ENCODE data around the gene FAM50A. TPM values are rescaled to one million over a fixed set of nuclear protein-coding genes. Genes with fewer than 3 reads are reported as not detected.

FAM50A gene
- total RNA-seq, 1 experiment from 2014 or later: 57.4 TPM

- peaks cover 18% of the 10 kb centered on the region for H3K9me3 ChIP-seq (ENCODE audit: control insufficient read depth, low read depth, low read length)
- Mint-ChIP-seq H3K27ac (no peak overlapping the region), H3K36me3 (ENCODE audit: insufficient read depth in 1 of 3, low read depth in 3 of 3) (peaks cover 25 to 30% (median 26%) of the 10 kb centered on the region in 3 experiments), H3K9me3 (peaks cover 58 to 80% of the 10 kb centered on the region in 2 experiments), H3K4me1 (peaks cover 0 to 7% of the 10 kb centered on the region in 2 experiments; a peak in 1 of 4 replicates), H3K27me3 (ENCODE audit: low read depth) (peaks cover 25% of the 10 kb centered on the region), H3K4me3 (peak overlapping the region; percentile 72 to 83)
- H4K8ac ChIP-seq (replicated peaks; ENCODE audit: insufficient read length, low read depth, low read length): no peak overlapping the region
- peaks cover 8% of the 10 kb centered on the region for H3K23me2 ChIP-seq (ENCODE audit: insufficient read length, low read depth, low read length, poor library complexity, severe bottlenecking)
- no peak overlapping the region for H3K4ac ChIP-seq (ENCODE audit: low read depth, low read length)
- H3K14ac ChIP-seq (ENCODE audit: insufficient read depth, low read length): no peak overlapping the region
- TF ChIP-seq CTCF (conservative IDR thresholded peaks at IDR 0.05): no peak
- no peak overlapping the region for H2BK5ac ChIP-seq (ENCODE audit: insufficient read length, low read length)
- H4K20me1 ChIP-seq (ENCODE audit: control insufficient read depth, insufficient read depth, insufficient read length): no peaks in the 10 kb centered on the region
- H3K27ac ChIP-seq (ENCODE audit: insufficient read length, low read depth, low read length): no peak overlapping the region
- H3K4me1 ChIP-seq (ENCODE audit: insufficient read depth, low read length): no peaks in the 10 kb centered on the region
- DNase-seq: no peak
- no peak overlapping the region for H3K56ac ChIP-seq (ENCODE audit: insufficient read length, low read depth, low read length)
- no peaks in the 10 kb centered on the region for H3K79me1 ChIP-seq (ENCODE audit: insufficient read depth, low read depth, low read length, poor library complexity, severe bottlenecking)
- no peak overlapping the region for H3K18ac ChIP-seq (ENCODE audit: insufficient read length, low read depth, low read length)
- peak overlapping the region; percentile 48 for H3K4me2 ChIP-seq (ENCODE audit: insufficient read depth, insufficient read length, low read length)
- WGBS (ENCODE audit: extremely low coverage, insufficient read length, low lambda C conversion rate): no CpG with 5 or more reads among the region's 15 CpGs
- H4K5ac ChIP-seq (ENCODE audit: insufficient read length, low read depth, low read length): no peak overlapping the region
- no peak overlapping the region for H2BK20ac ChIP-seq (ENCODE audit: low read depth, low read length, poor library complexity, severe bottlenecking)
- no peak overlapping the region for H3K9ac ChIP-seq (ENCODE audit: extremely low read depth, insufficient read length, low read length)
- no peak overlapping the region for H2BK12ac ChIP-seq (ENCODE audit: insufficient read length, low read depth, low read length)
- H3T11ph ChIP-seq (ENCODE audit: low read length): no peak overlapping the region
- no peaks in the 10 kb centered on the region; the same call in 1 of the 2 replicates for H3K27me3 ChIP-seq (ENCODE audit: insufficient read depth, low read length)
- no peak overlapping the region for H3K23ac ChIP-seq (ENCODE audit: insufficient read length, low read depth, low read length)
- no peak overlapping the region for H2AK5ac ChIP-seq (ENCODE audit: insufficient read length, low read length)
- H2AFZ ChIP-seq (ENCODE audit: low read length): no peak overlapping the region
- no peak overlapping the region for H2BK15ac ChIP-seq (ENCODE audit: low read depth, low read length)
- no peaks in the 10 kb centered on the region for H3K79me2 ChIP-seq (ENCODE audit: insufficient read depth, low read length)
- H4K91ac ChIP-seq (ENCODE audit: insufficient read length, low read depth, low read length): no peak overlapping the region
- no peak overlapping the region for H2BK120ac ChIP-seq (ENCODE audit: low read depth, low read length, poor library complexity, severe bottlenecking)
Measured at GRCh38 chrX:154458954-154459778, 15.2 kb downstream of the FAM50A start.
